SH-SY5Y (cell line): ENCODE data around the gene GPX4.

ENCODE experiments used
- GATA2 ChIP-seq: IDR thresholded peaks from 2 replicates; pipeline ENCODE4 v1.6.1; 2011; ENCODE audit warnings: mild to moderate bottlenecking, low read depth, low read length
- GATA3 ChIP-seq: IDR thresholded peaks from 2 replicates; pipeline ENCODE4 v1.6.1; 2011; ENCODE audit warnings: low read depth, mild to moderate bottlenecking, low read length, moderate library complexity

- TF ChIP-seq GATA2 (no peak), GATA3 (no peak)
Observed at GRCh38 chr19:1097810-1098176, 6.0 kb upstream of the GPX4 start.
